ENCODE data around the gene FRMD1.
A peak's percentile ranks its signal among the peaks of the same experiment; 100 is the strongest.

Gene FRMD1

DNA sequence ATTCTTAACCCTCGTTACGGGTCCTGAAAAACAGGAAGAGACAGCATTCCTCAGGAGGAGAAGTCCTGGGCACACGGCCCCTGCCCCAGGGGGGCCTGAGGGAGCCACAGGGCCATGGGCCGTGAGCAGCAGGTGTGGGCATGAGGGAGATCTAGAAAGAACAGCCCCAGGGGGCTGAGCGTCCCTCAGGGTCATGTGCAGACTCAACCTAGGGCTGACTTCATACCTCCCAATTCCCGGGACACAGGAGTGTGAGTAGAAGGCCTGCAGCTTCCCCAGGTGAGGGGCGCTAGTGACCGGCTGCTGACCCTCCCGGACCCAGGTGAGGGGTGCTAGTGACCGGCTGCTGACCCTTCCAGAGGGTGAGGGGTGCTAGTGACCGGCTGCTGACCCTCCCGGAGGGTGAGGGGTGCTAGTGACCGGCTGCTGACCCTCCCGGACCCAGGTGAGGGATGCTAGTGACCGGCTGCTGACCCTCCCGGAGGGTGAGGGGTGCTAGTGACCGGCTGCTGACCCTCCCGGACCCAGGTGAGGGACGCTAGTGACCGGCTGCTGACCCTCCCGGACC is 35.1 kb downstream of the FRMD1 start:
- H2BK120ac ChIP-seq (ENCODE audit: low read depth, low read length), result no peak overlapping the region
- no peak for DNase-seq
- 94% methylated on average over 21 of the region's 21 CpGs for whole genome bisulfite sequencing

DNA sequence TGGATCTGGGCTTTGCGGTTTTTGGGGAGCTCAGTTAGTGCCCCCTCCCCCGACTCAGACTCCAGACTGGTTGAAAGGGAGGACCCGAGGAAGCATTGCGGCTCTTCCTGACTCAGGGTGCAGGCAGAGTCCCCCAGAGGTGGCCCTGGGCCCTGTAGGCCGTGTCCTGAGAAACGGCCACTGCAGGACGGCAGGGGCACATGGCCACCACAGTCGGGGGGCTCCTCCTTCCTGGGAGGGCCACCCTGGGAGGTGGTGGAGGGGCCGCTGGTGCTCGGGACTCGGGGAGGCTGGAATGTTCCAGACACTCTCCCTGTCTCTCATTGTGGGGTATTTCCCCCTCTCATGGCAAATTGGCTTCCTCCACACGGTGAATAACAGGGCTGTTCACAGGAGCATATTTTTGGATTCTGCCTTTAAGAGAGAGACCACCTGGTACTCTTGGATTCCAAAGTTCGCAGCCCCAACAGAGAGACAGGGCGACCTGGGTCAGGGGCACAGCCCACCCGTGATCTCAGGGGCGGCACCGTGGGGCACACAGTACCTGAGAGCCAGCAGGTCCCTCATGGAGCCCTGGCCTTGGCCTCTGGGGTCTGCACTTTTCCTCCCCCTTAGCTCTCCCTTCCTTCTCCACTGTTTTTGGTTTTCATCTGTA is 35.7 kb downstream of the FRMD1 start:
- H3K79me1 ChIP-seq (replicated peaks; ENCODE audit: low read length, poor library complexity, severe bottlenecking), result no peaks in the 10 kb centered on the region
- no peak overlapping the region for H3K4me3 ChIP-seq (ENCODE audit: insufficient read depth in 1 of 2, low read depth in 1 of 2, low read length in 2 of 2)
- no peak overlapping the region for H3K18ac ChIP-seq (ENCODE audit: low read depth in 1 of 2, low read length in 2 of 2)
- H2BK15ac ChIP-seq (ENCODE audit: low read depth, poor library complexity, severe bottlenecking), result no peak overlapping the region
- H3K23ac ChIP-seq (ENCODE audit: low read length in 2 of 2), result no peak overlapping the region
- no peaks in the 10 kb centered on the region for H3K27me3 ChIP-seq (ENCODE audit: control insufficient read depth in 1 of 2, insufficient read depth in 1 of 2, low read length in 2 of 2)
- peaks cover 19% of the 10 kb centered on the region for H3K9me3 ChIP-seq (ENCODE audit: control insufficient read depth, low read length)
- peaks cover 2% of the 10 kb centered on the region for H3K4me1 ChIP-seq (ENCODE audit: control insufficient read depth, insufficient read depth, low read depth, low read length)
- H2BK120ac ChIP-seq (ENCODE audit: low read depth, low read length), result no peak overlapping the region
- H3K36me3 ChIP-seq (ENCODE audit: control insufficient read depth in 1 of 2, insufficient read depth in 2 of 2, low read depth in 1 of 2, low read length in 2 of 2), result no peaks in the 10 kb centered on the region
- no peak overlapping the region for H2AFZ ChIP-seq (ENCODE audit: low read depth, low read length)
- H3K4me2 ChIP-seq (ENCODE audit: low read length, poor library complexity, severe bottlenecking), result no peak overlapping the region
- H2AK5ac ChIP-seq (ENCODE audit: low read length, severe bottlenecking), result no peak overlapping the region
- 97% methylated on average over 17 of the region's 17 CpGs for WGBS
- H3K9ac ChIP-seq (ENCODE audit: low read length), result no peak overlapping the region
- no peak overlapping the region for H3K4ac ChIP-seq (ENCODE audit: low read depth in 1 of 2, low read length in 2 of 2)
- H4K91ac ChIP-seq (ENCODE audit: low read length), result no peak overlapping the region
- no peak overlapping the region for H2BK12ac ChIP-seq (ENCODE audit: low read length in 2 of 2)
- no peak overlapping the region for H4K8ac ChIP-seq (ENCODE audit: low read length)
- no peak for DNase-seq
- no peak overlapping the region for H3K14ac ChIP-seq (ENCODE audit: low read length in 2 of 2)
- H3K27ac ChIP-seq (ENCODE audit: low read length, poor library complexity, severe bottlenecking), result no peak overlapping the region
- no peak overlapping the region for H2BK5ac ChIP-seq (ENCODE audit: low read depth, low read length, poor library complexity, severe bottlenecking)

More for the DNA sequence above, 35.1 kb downstream of the FRMD1 start:
- Histone ChIP-seq H3K36me3 (ENCODE audit: control insufficient read depth in 1 of 2, insufficient read depth in 2 of 2, low read depth in 1 of 2, low read length in 2 of 2) (no peaks in the 10 kb centered on the region), H3K9ac (ENCODE audit: low read length) (no peak overlapping the region), H3K9me3 (ENCODE audit: control insufficient read depth, low read length) (peaks cover 19% of the 10 kb centered on the region), H2AFZ (ENCODE audit: low read depth, low read length) (no peak overlapping the region), H3K4me3 (ENCODE audit: insufficient read depth in 1 of 2, low read depth in 1 of 2, low read length in 2 of 2) (no peak overlapping the region), H4K91ac (ENCODE audit: low read length) (no peak overlapping the region), H2BK12ac (ENCODE audit: low read length in 2 of 2) (no peak overlapping the region), H3K18ac (ENCODE audit: low read depth in 1 of 2, low read length in 2 of 2) (no peak overlapping the region), H4K8ac (ENCODE audit: low read length) (no peak overlapping the region), H2BK15ac (ENCODE audit: low read depth, poor library complexity, severe bottlenecking) (no peak overlapping the region), H3K79me1 (replicated peaks; ENCODE audit: low read length, poor library complexity, severe bottlenecking) (no peaks in the 10 kb centered on the region), H3K23ac (ENCODE audit: low read length in 2 of 2) (no peak overlapping the region), H2AK5ac (ENCODE audit: low read length, severe bottlenecking) (no peak overlapping the region), H2BK5ac (ENCODE audit: low read depth, low read length, poor library complexity, severe bottlenecking) (no peak overlapping the region), H3K27me3 (ENCODE audit: control insufficient read depth in 1 of 2, insufficient read depth in 1 of 2, low read length in 2 of 2) (no peaks in the 10 kb centered on the region), H3K14ac (ENCODE audit: low read length in 2 of 2) (no peak overlapping the region), H3K27ac (ENCODE audit: low read length, poor library complexity, severe bottlenecking) (no peak overlapping the region), H3K4me1 (ENCODE audit: control insufficient read depth, insufficient read depth, low read depth, low read length) (peaks cover 2% of the 10 kb centered on the region), H3K4me2 (ENCODE audit: low read length, poor library complexity, severe bottlenecking) (no peak overlapping the region), H3K4ac (ENCODE audit: low read depth in 1 of 2, low read length in 2 of 2) (no peak overlapping the region)

DNA sequence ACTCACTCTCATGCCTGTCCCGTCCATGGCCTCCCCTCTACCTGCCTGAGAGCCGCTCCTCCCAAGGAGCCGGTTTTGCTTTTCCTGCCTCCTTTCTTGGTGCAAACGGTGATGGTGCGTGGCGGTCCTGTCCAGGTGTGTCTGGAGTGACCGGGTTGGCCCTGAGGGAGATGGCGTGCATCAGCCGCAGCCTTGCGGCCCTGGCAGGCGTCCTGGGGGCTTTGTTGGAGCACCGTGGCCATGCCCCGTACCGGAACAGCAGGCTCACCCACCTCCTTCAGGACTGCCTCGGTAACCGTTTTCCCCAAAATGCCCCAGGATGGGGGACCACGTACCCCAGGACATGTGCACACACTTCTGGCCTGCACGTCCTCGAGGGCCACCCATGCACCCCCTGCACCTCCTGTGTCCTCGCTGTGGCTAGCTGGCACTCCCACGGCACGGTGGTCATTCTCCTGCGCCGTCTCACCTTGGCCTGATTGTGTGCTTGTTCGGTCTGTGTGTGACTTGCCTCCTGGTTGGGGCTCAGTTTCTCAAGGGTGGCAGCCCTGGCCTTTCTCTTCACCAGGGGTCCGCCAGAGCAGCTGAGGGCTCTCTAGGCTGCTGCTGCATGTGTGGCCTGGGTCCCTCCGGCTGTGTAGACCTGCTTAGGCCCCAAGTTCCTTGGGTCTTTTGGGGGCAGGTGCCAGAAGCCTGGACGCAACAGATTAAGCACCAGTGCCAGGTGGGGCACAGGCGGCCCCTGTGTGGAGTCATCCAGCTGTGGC is 36.4 kb downstream of the FRMD1 start:
- Histone ChIP-seq H3K36me3 (ENCODE audit: control insufficient read depth in 1 of 2, insufficient read depth in 2 of 2, low read depth in 1 of 2, low read length in 2 of 2) (no peaks in the 10 kb centered on the region), H2BK12ac (ENCODE audit: low read length in 2 of 2) (no peak overlapping the region), H2BK15ac (ENCODE audit: low read depth, poor library complexity, severe bottlenecking) (no peak overlapping the region), H3K27me3 (ENCODE audit: control insufficient read depth in 1 of 2, insufficient read depth in 1 of 2, low read length in 2 of 2) (no peaks in the 10 kb centered on the region), H3K23ac (ENCODE audit: low read length in 2 of 2) (no peak overlapping the region), H3K4me1 (ENCODE audit: control insufficient read depth, insufficient read depth, low read depth, low read length) (peaks cover 2% of the 10 kb centered on the region), H2BK120ac (ENCODE audit: low read depth, low read length) (no peak overlapping the region), H3K27ac (ENCODE audit: low read length, poor library complexity, severe bottlenecking) (no peak overlapping the region), H4K8ac (ENCODE audit: low read length) (no peak overlapping the region), H2BK5ac (ENCODE audit: low read depth, low read length, poor library complexity, severe bottlenecking) (no peak overlapping the region), H3K4me3 (ENCODE audit: insufficient read depth in 1 of 2, low read depth in 1 of 2, low read length in 2 of 2) (no peak overlapping the region), H3K4ac (ENCODE audit: low read depth in 1 of 2, low read length in 2 of 2) (no peak overlapping the region), H3K18ac (ENCODE audit: low read depth in 1 of 2, low read length in 2 of 2) (no peak overlapping the region), H3K4me2 (ENCODE audit: low read length, poor library complexity, severe bottlenecking) (no peak overlapping the region), H3K14ac (ENCODE audit: low read length in 2 of 2) (peak overlapping the region in 1 of 2 experiments; percentile 37), H3K79me1 (replicated peaks; ENCODE audit: low read length, poor library complexity, severe bottlenecking) (no peaks in the 10 kb centered on the region), H2AFZ (ENCODE audit: low read depth, low read length) (no peak overlapping the region), H3K9me3 (ENCODE audit: control insufficient read depth, low read length) (peaks cover 19% of the 10 kb centered on the region), H3K9ac (ENCODE audit: low read length) (no peak overlapping the region), H2AK5ac (ENCODE audit: low read length, severe bottlenecking) (no peak overlapping the region), H4K91ac (ENCODE audit: low read length) (peak overlapping the region; percentile 55)
- 95% methylated on average over 29 of the region's 29 CpGs for WGBS
- no peak for DNase-seq

DNA sequence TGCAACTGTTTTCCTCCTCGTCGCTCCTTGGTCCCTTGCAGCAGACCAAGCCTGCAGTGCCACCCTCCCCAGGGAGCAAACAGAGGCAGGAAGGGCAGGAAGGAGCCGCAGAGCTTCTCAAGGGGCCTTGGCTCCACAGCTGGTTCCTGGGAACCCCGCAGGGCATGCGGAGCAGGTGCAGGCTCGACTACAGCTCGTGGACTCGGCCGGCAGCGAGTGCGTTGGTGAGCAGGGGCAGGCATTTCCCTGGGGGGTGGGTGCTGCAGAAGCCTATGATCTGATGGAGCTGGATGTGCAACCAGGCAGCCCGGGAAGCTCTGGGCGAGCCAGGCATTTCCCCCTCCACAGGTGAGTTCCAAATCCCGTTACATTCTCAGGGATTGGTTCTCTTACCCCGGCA is 37.1 kb downstream of the FRMD1 start:
- H2BK120ac ChIP-seq (ENCODE audit: low read depth, low read length), result no peak overlapping the region
- H3K4me2 ChIP-seq (ENCODE audit: low read length, poor library complexity, severe bottlenecking), result no peak overlapping the region
- no peak overlapping the region for H2AK5ac ChIP-seq (ENCODE audit: low read length, severe bottlenecking)
- H2BK15ac ChIP-seq (ENCODE audit: low read depth, poor library complexity, severe bottlenecking), result no peak overlapping the region
- no peak overlapping the region for H2AFZ ChIP-seq (ENCODE audit: low read depth, low read length)
- H3K18ac ChIP-seq (ENCODE audit: low read depth in 1 of 2, low read length in 2 of 2), result no peak overlapping the region
- no peaks in the 10 kb centered on the region for H3K27me3 ChIP-seq (ENCODE audit: control insufficient read depth in 1 of 2, insufficient read depth in 1 of 2, low read length in 2 of 2)
- no peaks in the 10 kb centered on the region for H3K36me3 ChIP-seq (ENCODE audit: control insufficient read depth in 1 of 2, insufficient read depth in 2 of 2, low read depth in 1 of 2, low read length in 2 of 2)
- no peak overlapping the region for H3K4ac ChIP-seq (ENCODE audit: low read depth in 1 of 2, low read length in 2 of 2)
- peaks cover 19% of the 10 kb centered on the region for H3K9me3 ChIP-seq (ENCODE audit: control insufficient read depth, low read length)
- no peak overlapping the region for H4K91ac ChIP-seq (ENCODE audit: low read length)
- H3K79me1 ChIP-seq (replicated peaks; ENCODE audit: low read length, poor library complexity, severe bottlenecking), result no peaks in the 10 kb centered on the region
- H3K4me3 ChIP-seq (ENCODE audit: insufficient read depth in 1 of 2, low read depth in 1 of 2, low read length in 2 of 2), result no peak overlapping the region
- peaks cover 2% of the 10 kb centered on the region for H3K4me1 ChIP-seq (ENCODE audit: control insufficient read depth, insufficient read depth, low read depth, low read length)
- no peak overlapping the region for H2BK5ac ChIP-seq (ENCODE audit: low read depth, low read length, poor library complexity, severe bottlenecking)
- H3K9ac ChIP-seq (ENCODE audit: low read length), result no peak overlapping the region
- no peak for DNase-seq
- H3K27ac ChIP-seq (ENCODE audit: low read length, poor library complexity, severe bottlenecking), result no peak overlapping the region
- no peak overlapping the region for H3K14ac ChIP-seq (ENCODE audit: low read length in 2 of 2)
- no peak overlapping the region for H4K8ac ChIP-seq (ENCODE audit: low read length)
- H2BK12ac ChIP-seq (ENCODE audit: low read length in 2 of 2), result no peak overlapping the region
- no peak overlapping the region for H3K23ac ChIP-seq (ENCODE audit: low read length in 2 of 2)
- whole genome bisulfite sequencing, result 94% methylated on average over 15 of the region's 15 CpGs

Data from mesenchymal stem cell (in vitro differentiated cells and primary cell).